8988T (cell line): ENCODE measurements around the gene SHANK2.

Source experiments
- DNase-seq: peaks from one replicate; pipeline ENCODE4 v3.0.0; 2011

Gene SHANK2

GRCh38 chr11:71268706-71269321 lies 16.4 kb upstream of the SHANK2 start:
- no peak for DNase-seq

GRCh38 chr11:71267807-71268421 lies 15.5 kb upstream of the SHANK2 start:
- DNase-seq, result no peak

GRCh38 chr11:71266114-71266833 lies 13.9 kb upstream of the SHANK2 start:
- DNase-seq, result no peak

GRCh38 chr11:71265559-71266092 lies 13.2 kb upstream of the SHANK2 start:
- no peak for DNase-seq

GRCh38 chr11:71263386-71263785 lies 11.0 kb upstream of the SHANK2 start:
- DNase-seq, result no peak

GRCh38 chr11:71255800-71256479 lies 3.6 kb upstream of the SHANK2 start:
- no peak for DNase-seq

- DNase-seq, result no peak
These were observed 2.9 kb upstream of the SHANK2 start for GRCh38 chr11:71255323-71255722.

GRCh38 chr11:71253794-71254193 lies 1.4 kb upstream of the SHANK2 start:
- no peak for DNase-seq

GRCh38 chr11:71252770-71253730 lies 673 bp upstream of the SHANK2 start:
- peak; percentile 65 for DNase-seq

- DNase-seq, result peak; percentile 91
These were observed 562 bp downstream of the SHANK2 start for GRCh38 chr11:71251761-71252268.

- DNase-seq, result peak; percentile 83
These were observed 1.1 kb downstream of the SHANK2 start for GRCh38 chr11:71251151-71251721.

GRCh38 chr11:71250523-71251150 lies 1.7 kb downstream of the SHANK2 start:
- DNase-seq, result no peak

GRCh38 chr11:71249301-71249700 lies 3.1 kb downstream of the SHANK2 start:
- no peak for DNase-seq

GRCh38 chr11:71248656-71249055 lies 3.7 kb downstream of the SHANK2 start:
- DNase-seq, result no peak

- DNase-seq, result no peak
These were observed 4.2 kb downstream of the SHANK2 start for GRCh38 chr11:71248251-71248570.

- no peak for DNase-seq
These were observed 4.7 kb downstream of the SHANK2 start for GRCh38 chr11:71247551-71248250.

GRCh38 chr11:71246559-71246958 lies 5.8 kb downstream of the SHANK2 start:
- DNase-seq, result no peak

GRCh38 chr11:71245601-71246391 lies 6.6 kb downstream of the SHANK2 start:
- no peak for DNase-seq

GRCh38 chr11:71244116-71244810 lies 8.1 kb downstream of the SHANK2 start:
- no peak for DNase-seq
